Measurements from ENCODE around the gene AFP. TPM values are rescaled to one million over a fixed set of nuclear protein-coding genes. Genes with fewer than 3 reads are reported as not detected.

AFP gene
- total RNA-seq, 1 experiment from 2014 or later = 0.92 TPM

- no peaks in the 10 kb centered on the region for H3K36me3 ChIP-seq (ENCODE audit: low read depth)
- no peaks in the 10 kb centered on the region for H3K4me1 ChIP-seq (replicated peaks; ENCODE audit: insufficient read depth)
- H3K27ac ChIP-seq = no peak overlapping the region
- CTCF ChIA-PET = no interaction called here
- no peaks in the 10 kb centered on the region for H3K9me3 ChIP-seq (ENCODE audit: insufficient read depth, low read depth)
- no peak overlapping the region for H3K4me3 ChIP-seq
- TF ChIP-seq EZH2 (IDR thresholded peaks at IDR 0.05; ENCODE audit: low read depth) (no peak), CTCF (conservative IDR thresholded peaks at IDR 0.05) (no peak)
- BruUV-seq (replicated peaks) = no TSS peak
- H3K27me3 ChIP-seq (ENCODE audit: insufficient read depth, low read depth) = no peaks in the 10 kb centered on the region
- no peak for DNase-seq
- intact Hi-C loops (cut with micrococcal nuclease; ENCODE audit: unreplicated experiment) = no loop called here
- no peak overlapping the region for H2AFZ ChIP-seq
- no peaks in the 10 kb centered on the region for H4K20me1 ChIP-seq (ENCODE audit: insufficient read depth)
- no peaks in the 10 kb centered on the region for H3F3A ChIP-seq (ENCODE audit: insufficient read depth, low read depth)
- H3K4me2 ChIP-seq = no peak overlapping the region
- H3K9me2 ChIP-seq (ENCODE audit: insufficient read depth) = no peaks in the 10 kb centered on the region
- no peaks in the 10 kb centered on the region for H3K79me2 ChIP-seq (ENCODE audit: low read depth)
- POLR2A ChIA-PET (ENCODE audit: unreplicated experiment) = no interaction called here
Measured at GRCh38 chr4:73479323-73479722, 43.3 kb downstream of the AFP start.

- CTCF ChIA-PET = no interaction called here
- POLR2A ChIA-PET (ENCODE audit: unreplicated experiment) = no interaction called here
- no peak for DNase-seq
- no TSS peak for BruUV-seq (replicated peaks)
- H3K4me3 ChIP-seq = no peak within 1 kb of the TSS
- no peak within 1 kb of the TSS for H2AFZ ChIP-seq
- H3K9me2 ChIP-seq (ENCODE audit: insufficient read depth) = no peaks in the 10 kb centered on the region
- no peaks in the 10 kb centered on the region for H3K79me2 ChIP-seq (ENCODE audit: low read depth)
- no peak within 1 kb of the TSS for H3K27ac ChIP-seq
- no peaks in the 10 kb centered on the region for H3K9me3 ChIP-seq (ENCODE audit: insufficient read depth, low read depth)
- no peak within 1 kb of the TSS for H3K4me2 ChIP-seq
- H3K4me1 ChIP-seq (replicated peaks; ENCODE audit: insufficient read depth) = no peaks in the 10 kb centered on the region
- no peaks in the 10 kb centered on the region for H3K27me3 ChIP-seq (ENCODE audit: insufficient read depth, low read depth)
- H3K36me3 ChIP-seq (ENCODE audit: low read depth) = no peaks in the 10 kb centered on the region
- intact Hi-C loops (cut with micrococcal nuclease; ENCODE audit: unreplicated experiment) = no loop called here
- TF ChIP-seq CTCF (conservative IDR thresholded peaks at IDR 0.05) (no peak), EZH2 (IDR thresholded peaks at IDR 0.05; ENCODE audit: low read depth) (no peak)
- no peaks in the 10 kb centered on the region for H3F3A ChIP-seq (ENCODE audit: insufficient read depth, low read depth)
- no peaks in the 10 kb centered on the region for H4K20me1 ChIP-seq (ENCODE audit: insufficient read depth)
Measured at GRCh38 chr4:73481358-73481757, 45.3 kb downstream of the AFP start, which contains the start of gene AFM. AFM (plus strand) TSS chr4:73481745; CDS start chr4:73481776, 31 bp downstream.

GRCh38 chr4:73485085-73485484 lies 49.1 kb downstream of the AFP start:
- Histone ChIP-seq H3F3A (ENCODE audit: insufficient read depth, low read depth) (no peaks in the 10 kb centered on the region), H3K4me1 (replicated peaks; ENCODE audit: insufficient read depth) (no peaks in the 10 kb centered on the region), H3K27ac (no peak overlapping the region), H3K9me3 (ENCODE audit: insufficient read depth, low read depth) (no peaks in the 10 kb centered on the region), H3K4me3 (no peak overlapping the region), H3K36me3 (ENCODE audit: low read depth) (no peaks in the 10 kb centered on the region), H3K27me3 (ENCODE audit: insufficient read depth, low read depth) (no peaks in the 10 kb centered on the region), H3K9me2 (ENCODE audit: insufficient read depth) (no peaks in the 10 kb centered on the region), H3K79me2 (ENCODE audit: low read depth) (no peaks in the 10 kb centered on the region), H3K4me2 (no peak overlapping the region), H2AFZ (no peak overlapping the region), H4K20me1 (ENCODE audit: insufficient read depth) (no peaks in the 10 kb centered on the region)
- POLR2A ChIA-PET (ENCODE audit: unreplicated experiment) = no interaction called here
- TF ChIP-seq CTCF (conservative IDR thresholded peaks at IDR 0.05) (no peak), EZH2 (IDR thresholded peaks at IDR 0.05; ENCODE audit: low read depth) (no peak)
- intact Hi-C loops (cut with micrococcal nuclease; ENCODE audit: unreplicated experiment) = no loop called here
- no peak for DNase-seq
- BruUV-seq (replicated peaks) = no TSS peak
- CTCF ChIA-PET = no interaction called here

All from PC-9 (cell line).